Right lobe of liver (tissue), 6 donors: Measurements from ENCODE around the gene GPR39. TPM values are rescaled to one million over a fixed set of nuclear protein-coding genes. Genes with fewer than 3 reads are reported as not detected.

Source experiments
- ATAC-seq, 4 donors: fragments of 200-7000 bp; cut with Tn5 transposase; one replicate each; pipeline ENCODE4 v1.9.1; 2020; ENCODE audit warnings: mild to moderate bottlenecking in 4 of 4, moderate library complexity in 4 of 4
- DNase-seq, 3 donors: peaks; one replicate each; pipeline ENCODE4 v3.0.0-alpha.2; 2020
- H3K27ac ChIP-seq, 3 donors: fragments of 200-600 bp; one replicate each; pipeline ENCODE4 v1.8.0; 2022
- H3K27me3 ChIP-seq, 2 donors: fragments of 200-600 bp; one replicate each; pipeline ENCODE4 v1.8.0; 2022
- H3K36me3 ChIP-seq, 4 donors: fragments of 200-600 bp; sonication (generic) in 1 of 4; one replicate each; pipeline versions ENCODE4 v1.5.1 to v1.8.0; 2017 to 2022; ENCODE audit warnings: control low read depth in 1 of 4
- H3K4me1 ChIP-seq, 4 donors: fragments of 200-600 bp; sonication (generic) in 1 of 4; one replicate each; pipeline versions ENCODE4 v1.5.1 to v1.8.0; 2017 to 2022; ENCODE audit warnings: control low read depth in 1 of 4
- H3K4me3 ChIP-seq, 3 donors: fragments of 200-600 bp; one replicate each; pipeline ENCODE4 v1.8.0; 2022
- H3K9me3 ChIP-seq, 4 donors: fragments of 200-600 bp; sonication (generic) in 1 of 4; one replicate each; pipeline versions ENCODE4 v1.5.1 to v1.8.0; 2017 to 2022; ENCODE audit warnings: control low read depth in 1 of 4
- CTCF ChIP-seq, 4 donors: fragments of 200-600 bp in 3 of 4; fragments of 450-650 bp in 1 of 4; IDR thresholded peaks; one replicate each; pipeline versions ENCODE4 v1.5.1 to v1.8.0; 2016 to 2022; ENCODE audit warnings: antibody characterized with exemption in 4 of 4, mild to moderate bottlenecking in 2 of 4
- POLR2A ChIP-seq: fragments of 450-650 bp; IDR thresholded peaks from one replicate; pipeline ENCODE4 v1.6.1; 2017; ENCODE audit warnings: antibody characterized with exemption, mild to moderate bottlenecking
- WGBS: methylation state at CpG from one replicate; pipeline ENCODE4 v1.1.6; 2018; ENCODE audit warnings: low coverage, low lambda C conversion rate; ENCODE audit not compliant: insufficient coverage; ENCODE audit errors: missing lambda C conversion rate; 5-methylcytosine and 5-hydroxymethylcytosine counted together
- intact Hi-C, 2 donors: fragments of 100-400 bp; cut with DNase I; formaldehyde crosslinking; loops; one replicate each; pipeline versions ENCODE4 v1.11.2 to v1.14.1; 2022
- total RNA-seq, 6 experiments: library from RNA; depleted of rRNA in 2 of 6; stranded (reverse); fragments of >200 nt in 2 of 6; fragmentation: NEBNext Ultra II Directional in 3 of 6; extraction: Animal tissue kit (Norgen Biotek cat#: 25700) in 3 of 6; gene quantifications; one replicate each; pipeline versions ENCODE4 v1.1.0 to v1.2.4, GENCODE V29; 2016 to 2023
- donor health status: DM: no; HTN: yes; CAD: no.
- donor health status: DM: no; HTN: no; CAD: no.
- donor health status: DM: no; HTN: no; CAD: no.
- donor health status: DM: no; HTN: yes; CAD: no.
- donor health status: DM: no; HTN: yes; CAD: no.

GPR39 gene
- total RNA-seq, 6 experiments from 2014 or later: 3.6 to 9.1 (median 6.0) TPM

DNA sequence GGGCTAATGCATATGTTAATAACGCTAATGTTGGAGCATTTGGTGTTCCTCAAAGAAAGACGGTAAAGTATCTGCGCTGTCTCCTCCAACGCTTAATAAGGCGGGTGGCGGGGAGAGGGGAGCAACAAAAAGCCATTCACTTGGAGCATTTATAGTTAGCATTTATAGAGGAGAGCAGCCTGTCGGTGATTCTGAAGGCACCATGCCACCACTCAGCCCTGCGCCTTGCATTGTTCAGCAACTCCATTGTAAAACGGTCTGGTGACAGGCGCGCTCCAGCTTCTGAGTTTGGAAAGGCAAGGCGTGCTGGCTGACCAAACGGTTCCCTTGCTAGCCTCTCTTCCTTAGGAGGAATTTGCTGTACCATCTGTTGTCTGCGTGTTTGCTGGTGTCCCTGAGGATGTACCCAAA, 169.5 kb downstream of the GPR39 start:
- 86% methylated on average over 9 of the region's 14 CpGs for WGBS
- H3K36me3 ChIP-seq: no peaks in the 10 kb centered on the region
- no peak overlapping the region for H3K27ac ChIP-seq
- peaks cover 0 to 28% (median 14%) of the 10 kb centered on the region in 4 donors for H3K4me1 ChIP-seq
- ATAC-seq (no peak), DNase-seq (no peak)
- no peak overlapping the region for H3K4me3 ChIP-seq
- H3K9me3 ChIP-seq: no peaks in the 10 kb centered on the region
- H3K27me3 ChIP-seq: no peaks in the 10 kb centered on the region
- intact Hi-C loops: no loop called here
- TF ChIP-seq CTCF (IDR thresholded peaks at IDR 0.05) (no peak), POLR2A (no peak)

GRCh38 chr2:132586835-132587234, 170.2 kb downstream of the GPR39 start:
- intact Hi-C loops: no loop called here
- Histone ChIP-seq H3K9me3 (no peaks in the 10 kb centered on the region), H3K36me3 (no peaks in the 10 kb centered on the region), H3K27me3 (no peaks in the 10 kb centered on the region), H3K4me3 (no peak overlapping the region), H3K27ac (no peak overlapping the region), H3K4me1 (peaks cover 0 to 28% (median 14%) of the 10 kb centered on the region in 4 donors)
- ATAC-seq: no peak
- WGBS: 84% methylated on average over 3 of the region's 3 CpGs
- no peak for DNase-seq
- TF ChIP-seq POLR2A (no peak), CTCF (IDR thresholded peaks at IDR 0.05) (no peak)

- Histone ChIP-seq H3K36me3 (no peaks in the 10 kb centered on the region), H3K4me1 (peaks cover 0 to 28% (median 14%) of the 10 kb centered on the region in 4 donors), H3K27me3 (no peaks in the 10 kb centered on the region), H3K4me3 (no peak overlapping the region), H3K27ac (peak overlapping the region in 2 of 3 donors; percentile 50), H3K9me3 (no peaks in the 10 kb centered on the region)
- 40% methylated on average over 1 of the region's 1 CpG for WGBS
- DNase-seq (peak; percentile 36 to 67 (median 57)), ATAC-seq (peak; percentile 94 to 98 (median 95))
- TF ChIP-seq CTCF (IDR thresholded peaks at IDR 0.05) (no peak), POLR2A (no peak)
- intact Hi-C loops: no loop called here
These were observed 172.0 kb downstream of the GPR39 start for GRCh38 chr2:132588576-132588975.

GRCh38 chr2:132589111-132589830, 172.7 kb downstream of the GPR39 start:
- WGBS: 56% methylated on average over 8 of the region's 8 CpGs
- Histone ChIP-seq H3K27me3 (no peaks in the 10 kb centered on the region), H3K4me3 (no peak overlapping the region), H3K36me3 (no peaks in the 10 kb centered on the region), H3K27ac (peak overlapping the region in 1 of 3 donors; percentile 24), H3K4me1 (peaks cover 0 to 28% (median 14%) of the 10 kb centered on the region in 4 donors), H3K9me3 (no peaks in the 10 kb centered on the region)
- ATAC-seq (no peak), DNase-seq (no peak)
- TF ChIP-seq CTCF (IDR thresholded peaks at IDR 0.05) (no peak), POLR2A (no peak)
- intact Hi-C loops: no loop called here
